SK-N-SH treated with all-trans-retinoic acid at 6 μM for 48 hours (cell line): Measurements from ENCODE around the gene KCNIP4.

Source experiments
- ATAC-seq: fragments of 200-7000 bp; cut with Tn5 transposase; 3 replicates; pipeline ENCODE4 v1.9.1; 2020; ENCODE audit warnings: mild to moderate bottlenecking, moderate library complexity
- ARNTL ChIP-seq: fragments of 450-650 bp; formaldehyde crosslinking; IDR thresholded peaks from 2 replicates; pipeline ENCODE4 v1.5.0; 2020; ENCODE audit warnings: low read depth, mild to moderate bottlenecking, moderate library complexity, borderline replicate concordance
- BACH2 ChIP-seq: fragments of 250-450 bp; sonication (Bioruptor Pico); IDR thresholded peaks from 2 replicates; pipeline ENCODE4 v1.9.0; 2021; ENCODE audit warnings: mild to moderate bottlenecking, borderline replicate concordance
- CREB5 ChIP-seq: fragments of 250-450 bp; sonication (Bioruptor Pico); IDR thresholded peaks from 2 replicates; pipeline ENCODE4 v1.5.1; 2020; ENCODE audit warnings: low read depth, mild to moderate bottlenecking, moderate library complexity
- CSDC2 ChIP-seq: fragments of 250-450 bp; sonication (Bioruptor Pico); IDR thresholded peaks from 2 replicates; pipeline ENCODE4 v1.5.0; 2020; ENCODE audit warnings: mild to moderate bottlenecking, moderate library complexity
- CSRNP3 ChIP-seq: fragments of 250-450 bp; sonication (Bioruptor Pico); IDR thresholded peaks from 2 replicates; pipeline ENCODE4 v1.5.1; 2021; ENCODE audit warnings: mild to moderate bottlenecking, moderate library complexity
- ESRRG ChIP-seq: fragments of 250-450 bp; sonication (Bioruptor Pico); IDR thresholded peaks from 2 replicates; pipeline ENCODE4 v1.6.1; 2021; ENCODE audit warnings: mild to moderate bottlenecking
- GLIS3 ChIP-seq: fragments of 250-450 bp; sonication (Bioruptor Pico); IDR thresholded peaks from 2 replicates; pipeline ENCODE4 v1.5.0; 2020; ENCODE audit warnings: mild to moderate bottlenecking, moderate library complexity
- ISL1 ChIP-seq: fragments of 250-450 bp; sonication (Bioruptor Pico); IDR thresholded peaks from 2 replicates; pipeline ENCODE4 v2.1.2; 2022; ENCODE audit warnings: mild to moderate bottlenecking, moderate library complexity
- OSR1 ChIP-seq: fragments of 250-450 bp; sonication (Bioruptor Pico); IDR thresholded peaks from 2 replicates; pipeline ENCODE4 v1.8.0; 2022; ENCODE audit warnings: moderate library complexity, mild to moderate bottlenecking, inconsistent platforms
- POU6F1 ChIP-seq: fragments of 250-450 bp; sonication (Bioruptor Pico); IDR thresholded peaks from 2 replicates; pipeline ENCODE4 v1.8.0; 2021; ENCODE audit warnings: low read depth, mild to moderate bottlenecking, moderate library complexity, borderline replicate concordance
- PPARA ChIP-seq: fragments of 250-450 bp; sonication (Bioruptor Pico); IDR thresholded peaks from 2 replicates; pipeline ENCODE4 v1.5.0; 2020; ENCODE audit warnings: mild to moderate bottlenecking, borderline replicate concordance
- RARB ChIP-seq: fragments of 250-450 bp; sonication (Bioruptor Pico); IDR thresholded peaks from 2 replicates; pipeline ENCODE4 v1.8.0; 2021; ENCODE audit warnings: mild to moderate bottlenecking, moderate library complexity
- SNAI2 ChIP-seq: fragments of 250-450 bp; sonication (Bioruptor Pico); IDR thresholded peaks from 2 replicates; pipeline ENCODE4 v1.5.0; 2020; ENCODE audit warnings: mild to moderate bottlenecking, moderate library complexity
- TCF4 ChIP-seq: fragments of 250-450 bp; sonication (Bioruptor Pico); IDR thresholded peaks from 2 replicates; pipeline ENCODE4 v1.8.0; 2021; ENCODE audit warnings: mild to moderate bottlenecking, moderate library complexity, borderline replicate concordance
- TOX ChIP-seq: fragments of 250-450 bp; sonication (Bioruptor Pico); IDR thresholded peaks from 2 replicates; pipeline ENCODE4 v1.8.0; 2021; ENCODE audit warnings: mild to moderate bottlenecking, moderate library complexity, borderline replicate concordance
- ZC3H10 ChIP-seq: fragments of 250-450 bp; sonication (Bioruptor Pico); IDR thresholded peaks from 2 replicates; pipeline ENCODE4 v1.5.1; 2021; ENCODE audit warnings: mild to moderate bottlenecking, moderate library complexity
- ZFP3 ChIP-seq: fragments of 250-450 bp; sonication (Bioruptor Pico); IDR thresholded peaks from 2 replicates; pipeline ENCODE4 v1.5.0; 2020; ENCODE audit warnings: mild to moderate bottlenecking, moderate library complexity
- ZFP30 ChIP-seq: fragments of 450-650 bp; formaldehyde crosslinking; IDR thresholded peaks from 2 replicates; pipeline ENCODE4 v1.5.0; 2022; ENCODE audit warnings: mild to moderate bottlenecking, moderate library complexity
- ZNF565 ChIP-seq: fragments of 450-650 bp; formaldehyde crosslinking; conservative IDR thresholded peaks from 2 replicates; pipeline ENCODE4 v1.5.0; 2020; ENCODE audit warnings: low read depth, mild to moderate bottlenecking, moderate library complexity
- ZNF70 ChIP-seq: fragments of 450-650 bp; formaldehyde crosslinking; IDR thresholded peaks from 2 replicates; pipeline ENCODE4 v1.5.0; 2020; ENCODE audit warnings: mild to moderate bottlenecking, moderate library complexity
- ZNF8 ChIP-seq: fragments of 450-650 bp; formaldehyde crosslinking; IDR thresholded peaks from 2 replicates; pipeline ENCODE4 v1.5.0; 2020; ENCODE audit warnings: mild to moderate bottlenecking, moderate library complexity
- TF ChIP-seq, protein P1 (sequence below): fragments of 250-450 bp; sonication (Bioruptor Pico); IDR thresholded peaks from 2 replicates; pipeline ENCODE4 v1.8.0; 2020; ENCODE audit warnings: mild to moderate bottlenecking, moderate library complexity, borderline replicate concordance
- TF ChIP-seq, protein P2 (sequence below): fragments of 250-450 bp; sonication (Bioruptor Pico); IDR thresholded peaks from 2 replicates; pipeline ENCODE4 v1.5.0; 2020; ENCODE audit warnings: mild to moderate bottlenecking, moderate library complexity

Gene KCNIP4

GRCh38 chr4:21664355-21664754 is 284.2 kb downstream of the KCNIP4 start:
- TF ChIP-seq CREB5 (CRISPR knock-in tag) (no peak), ISL1 (CRISPR knock-in tag) (peak; percentile 62)
- TF ChIP-seq, protein P1, sequence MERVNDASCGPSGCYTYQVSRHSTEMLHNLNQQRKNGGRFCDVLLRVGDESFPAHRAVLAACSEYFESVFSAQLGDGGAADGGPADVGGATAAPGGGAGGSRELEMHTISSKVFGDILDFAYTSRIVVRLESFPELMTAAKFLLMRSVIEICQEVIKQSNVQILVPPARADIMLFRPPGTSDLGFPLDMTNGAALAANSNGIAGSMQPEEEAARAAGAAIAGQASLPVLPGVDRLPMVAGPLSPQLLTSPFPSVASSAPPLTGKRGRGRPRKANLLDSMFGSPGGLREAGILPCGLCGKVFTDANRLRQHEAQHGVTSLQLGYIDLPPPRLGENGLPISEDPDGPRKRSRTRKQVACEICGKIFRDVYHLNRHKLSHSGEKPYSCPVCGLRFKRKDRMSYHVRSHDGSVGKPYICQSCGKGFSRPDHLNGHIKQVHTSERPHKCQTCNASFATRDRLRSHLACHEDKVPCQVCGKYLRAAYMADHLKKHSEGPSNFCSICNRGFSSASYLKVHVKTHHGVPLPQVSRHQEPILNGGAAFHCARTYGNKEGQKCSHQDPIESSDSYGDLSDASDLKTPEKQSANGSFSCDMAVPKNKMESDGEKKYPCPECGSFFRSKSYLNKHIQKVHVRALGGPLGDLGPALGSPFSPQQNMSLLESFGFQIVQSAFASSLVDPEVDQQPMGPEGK (CRISPR knock-in tag), result no peak
- ATAC-seq, result no peak

GRCh38 chr4:21656832-21657231 is 291.7 kb downstream of the KCNIP4 start:
- ATAC-seq, result peak; percentile 74
- TF ChIP-seq ZNF565 (CRISPR knock-in tag) (no peak), TCF4 (CRISPR knock-in tag) (no peak), PPARA (CRISPR knock-in tag) (no peak), ZFP3 (CRISPR knock-in tag) (0 out of 2 replicates have a peak, but pooled peaks have one; percentile 53), TOX (no peak), CSRNP3 (CRISPR knock-in tag) (no peak), POU6F1 (no peak), ISL1 (CRISPR knock-in tag) (peak; percentile 89), ZNF8 (CRISPR knock-in tag) (no peak), RARB (CRISPR knock-in tag) (no peak), CSDC2 (CRISPR knock-in tag) (no peak), GLIS3 (CRISPR knock-in tag) (no peak), OSR1 (CRISPR knock-in tag) (no peak), CREB5 (CRISPR knock-in tag) (peak; percentile 60; the same call in 1 of the 2 replicates), ESRRG (CRISPR knock-in tag) (no peak), ZC3H10 (CRISPR knock-in tag) (no peak), ARNTL (no peak), ZNF70 (CRISPR knock-in tag) (no peak), BACH2 (CRISPR knock-in tag) (no peak), ZFP30 (no peak), SNAI2 (CRISPR knock-in tag) (0 out of 2 replicates have a peak, but pooled peaks have one; percentile 43)
- TF ChIP-seq, protein P1 (CRISPR knock-in tag), result peak; percentile 10; the same call in 1 of the 2 replicates
- TF ChIP-seq, protein P2, sequence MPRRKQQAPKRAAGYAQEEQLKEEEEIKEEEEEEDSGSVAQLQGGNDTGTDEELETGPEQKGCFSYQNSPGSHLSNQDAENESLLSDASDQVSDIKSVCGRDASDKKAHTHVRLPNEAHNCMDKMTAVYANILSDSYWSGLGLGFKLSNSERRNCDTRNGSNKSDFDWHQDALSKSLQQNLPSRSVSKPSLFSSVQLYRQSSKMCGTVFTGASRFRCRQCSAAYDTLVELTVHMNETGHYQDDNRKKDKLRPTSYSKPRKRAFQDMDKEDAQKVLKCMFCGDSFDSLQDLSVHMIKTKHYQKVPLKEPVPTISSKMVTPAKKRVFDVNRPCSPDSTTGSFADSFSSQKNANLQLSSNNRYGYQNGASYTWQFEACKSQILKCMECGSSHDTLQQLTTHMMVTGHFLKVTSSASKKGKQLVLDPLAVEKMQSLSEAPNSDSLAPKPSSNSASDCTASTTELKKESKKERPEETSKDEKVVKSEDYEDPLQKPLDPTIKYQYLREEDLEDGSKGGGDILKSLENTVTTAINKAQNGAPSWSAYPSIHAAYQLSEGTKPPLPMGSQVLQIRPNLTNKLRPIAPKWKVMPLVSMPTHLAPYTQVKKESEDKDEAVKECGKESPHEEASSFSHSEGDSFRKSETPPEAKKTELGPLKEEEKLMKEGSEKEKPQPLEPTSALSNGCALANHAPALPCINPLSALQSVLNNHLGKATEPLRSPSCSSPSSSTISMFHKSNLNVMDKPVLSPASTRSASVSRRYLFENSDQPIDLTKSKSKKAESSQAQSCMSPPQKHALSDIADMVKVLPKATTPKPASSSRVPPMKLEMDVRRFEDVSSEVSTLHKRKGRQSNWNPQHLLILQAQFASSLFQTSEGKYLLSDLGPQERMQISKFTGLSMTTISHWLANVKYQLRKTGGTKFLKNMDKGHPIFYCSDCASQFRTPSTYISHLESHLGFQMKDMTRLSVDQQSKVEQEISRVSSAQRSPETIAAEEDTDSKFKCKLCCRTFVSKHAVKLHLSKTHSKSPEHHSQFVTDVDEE (CRISPR knock-in tag), result no peak
